HG02610 (cell line): ENCODE results near the gene MRPS23.

Experiments
- ATAC-seq: cut with Tn5 transposase; IDR thresholded peaks from one replicate; pipeline ENCODE4 v1.9.1; 2021; ENCODE audit warnings: mild to moderate bottlenecking, moderate library complexity; ENCODE audit not compliant: unreplicated experiment

The MRPS23 gene

GRCh38 chr17:57838857-57839570 is 10.8 kb downstream of the MRPS23 start:
- no peak for ATAC-seq

- no peak for ATAC-seq
Measured at GRCh38 chr17:57838453-57838852, 11.4 kb downstream of the MRPS23 start.

- ATAC-seq, result no peak
Measured at GRCh38 chr17:57835333-57835900, 14.4 kb downstream of the MRPS23 start.

DNA sequence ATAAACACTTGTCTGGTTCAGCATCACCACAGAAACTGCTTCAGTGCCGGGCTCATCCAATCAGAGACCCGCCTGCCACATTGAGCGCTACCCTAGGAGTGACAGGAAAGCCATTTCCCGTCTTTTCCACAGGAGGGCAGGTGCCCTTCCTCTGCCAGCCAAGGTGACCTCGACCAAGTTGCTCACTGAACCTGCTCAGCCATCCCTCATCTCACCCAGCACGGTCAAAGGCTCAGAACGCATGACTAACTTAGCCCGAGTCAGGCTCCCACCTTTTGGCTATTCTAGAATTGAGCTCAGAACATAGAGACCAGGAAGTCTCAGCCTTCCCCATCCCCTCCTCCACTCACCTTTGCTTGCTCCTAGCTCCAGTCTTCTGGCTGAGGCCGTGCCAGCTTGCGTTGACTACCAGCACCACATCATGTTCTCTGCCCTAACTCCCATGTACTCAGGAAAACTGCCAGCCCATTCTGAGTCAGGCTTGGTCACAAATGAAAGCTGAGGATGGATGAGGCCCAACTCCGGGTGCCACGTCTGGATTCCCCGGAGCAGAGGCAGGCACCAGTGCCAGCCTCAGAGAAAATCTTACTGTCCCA is 15.6 kb downstream of the MRPS23 start:
- ATAC-seq, result no peak

- no peak for ATAC-seq
Measured at GRCh38 chr17:57833179-57833939, 16.5 kb downstream of the MRPS23 start.

- no peak for ATAC-seq
Measured at GRCh38 chr17:57832314-57833178, 17.3 kb downstream of the MRPS23 start.

DNA sequence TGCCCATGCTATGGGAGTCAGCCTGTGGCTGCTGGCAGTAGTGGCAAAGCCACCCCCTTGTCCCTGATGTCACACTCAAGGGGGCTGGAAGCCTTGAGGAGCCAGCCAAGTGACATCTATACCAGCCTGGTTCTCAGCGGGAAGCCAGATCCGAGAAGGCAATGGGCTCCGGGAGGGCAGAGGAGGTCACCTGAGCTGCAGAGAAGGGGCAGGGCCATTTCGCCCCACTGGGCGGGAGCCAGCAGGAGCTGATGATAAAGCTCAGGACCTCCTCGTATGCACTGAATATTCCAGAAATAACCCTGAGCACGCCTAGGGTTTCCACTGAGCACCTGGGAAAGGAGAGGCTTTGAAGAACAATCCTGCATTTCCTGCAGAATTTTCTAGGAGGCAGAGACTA is 19.0 kb downstream of the MRPS23 start:
- no peak for ATAC-seq

DNA sequence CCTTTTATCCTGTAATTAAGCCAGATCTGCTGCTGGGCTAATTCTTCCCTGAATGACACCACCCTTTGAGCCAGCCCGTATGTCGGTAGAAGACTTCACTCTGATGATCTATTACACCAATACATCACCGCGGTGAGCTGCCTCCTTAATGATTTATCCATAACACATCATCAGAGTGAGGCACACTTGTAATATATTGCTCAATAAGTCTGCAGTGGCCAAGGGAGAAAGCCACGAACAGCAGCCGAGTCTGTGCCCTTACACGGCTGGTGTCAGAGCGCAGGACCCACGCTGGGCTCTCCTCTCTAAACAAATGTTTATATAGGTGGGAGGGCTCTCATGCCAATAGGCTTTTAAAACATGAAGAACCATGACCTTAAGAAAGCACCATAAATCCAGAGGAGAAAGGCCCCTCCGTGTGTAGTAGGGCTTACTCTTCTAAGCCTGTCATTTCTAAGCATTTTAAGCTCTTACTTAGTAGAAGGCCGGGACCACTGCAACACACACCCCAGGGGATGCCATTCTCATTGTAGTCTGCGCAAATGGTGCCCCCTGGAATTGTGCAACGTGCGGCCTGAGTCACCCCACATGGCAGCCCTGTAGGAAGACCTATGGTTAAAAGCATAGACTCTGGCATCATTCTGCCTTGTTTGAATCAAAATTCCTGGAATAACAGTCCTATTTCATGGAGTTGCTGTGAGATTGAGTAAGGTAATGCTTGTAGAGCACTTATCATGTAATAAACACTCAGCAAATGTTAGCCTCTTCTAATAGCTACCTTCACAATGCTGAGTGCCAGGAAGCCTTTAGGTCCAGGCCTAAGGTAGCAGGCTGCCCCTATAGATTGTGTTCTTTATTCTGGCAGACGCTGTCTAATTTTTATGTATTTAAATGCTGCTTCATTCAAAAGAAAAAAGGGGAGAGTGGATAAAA is 26.1 kb downstream of the MRPS23 start:
- ATAC-seq, result no peak

DNA sequence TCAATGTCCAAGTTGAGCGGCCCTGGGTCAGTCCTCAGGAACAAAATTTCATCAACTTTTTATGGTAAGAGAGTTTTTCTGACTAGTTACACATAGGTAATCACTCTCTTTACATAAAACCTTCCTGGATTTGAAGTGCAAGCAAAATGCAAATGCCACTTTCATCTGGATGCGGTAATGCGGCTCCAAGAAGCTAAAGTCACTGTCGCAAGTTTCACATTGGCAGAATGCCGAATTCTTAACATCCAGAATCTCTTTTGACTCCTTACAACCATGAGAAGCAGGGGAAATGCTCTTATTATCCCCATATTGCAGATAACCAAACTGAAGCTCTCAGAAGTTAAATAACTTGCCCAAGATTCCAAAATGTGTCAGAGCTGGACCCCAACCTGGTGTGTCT is 30.0 kb downstream of the MRPS23 start:
- no peak for ATAC-seq

DNA sequence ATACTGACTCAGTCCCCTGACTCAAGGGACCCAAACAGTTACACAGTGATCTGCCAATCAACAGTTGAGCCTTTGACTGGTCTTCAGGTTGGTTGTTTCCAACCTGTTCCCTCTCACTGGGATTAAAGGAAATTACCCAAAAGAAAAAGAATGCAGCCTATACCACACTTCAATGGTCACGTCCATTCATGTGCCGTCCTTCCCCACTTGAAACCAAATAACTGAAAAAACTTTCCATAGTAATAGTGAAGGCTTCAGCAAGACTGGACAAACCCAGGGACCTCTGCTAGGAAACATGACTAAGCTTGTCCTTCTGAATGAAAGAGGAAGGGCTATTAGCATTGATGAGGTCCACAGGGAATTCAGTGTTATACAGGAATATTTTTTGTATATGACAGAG is 30.6 kb downstream of the MRPS23 start:
- no peak for ATAC-seq

- no peak for ATAC-seq
Measured at GRCh38 chr17:57818066-57818465, 31.8 kb downstream of the MRPS23 start.

GRCh38 chr17:57817299-57817698 is 32.5 kb downstream of the MRPS23 start:
- ATAC-seq, result no peak

DNA sequence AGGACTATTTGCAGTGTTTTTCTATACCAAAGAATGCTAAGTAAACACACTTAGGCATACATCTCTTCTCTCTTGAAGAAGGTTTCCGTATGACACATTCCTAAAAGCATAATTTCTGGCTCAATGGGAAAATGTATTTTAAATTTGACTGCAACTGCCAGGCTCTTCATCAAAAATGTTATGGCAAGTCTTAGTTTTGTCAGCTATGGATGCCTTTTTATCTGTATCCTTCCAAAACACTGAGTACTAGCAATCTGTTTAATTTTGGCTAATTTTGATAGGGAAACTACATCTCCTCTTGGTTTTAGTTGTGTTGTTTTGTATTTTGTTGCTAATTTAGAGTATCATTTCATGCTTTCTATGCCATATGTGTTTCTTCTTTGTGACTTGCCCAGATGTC is 35.4 kb downstream of the MRPS23 start:
- ATAC-seq, result no peak

DNA sequence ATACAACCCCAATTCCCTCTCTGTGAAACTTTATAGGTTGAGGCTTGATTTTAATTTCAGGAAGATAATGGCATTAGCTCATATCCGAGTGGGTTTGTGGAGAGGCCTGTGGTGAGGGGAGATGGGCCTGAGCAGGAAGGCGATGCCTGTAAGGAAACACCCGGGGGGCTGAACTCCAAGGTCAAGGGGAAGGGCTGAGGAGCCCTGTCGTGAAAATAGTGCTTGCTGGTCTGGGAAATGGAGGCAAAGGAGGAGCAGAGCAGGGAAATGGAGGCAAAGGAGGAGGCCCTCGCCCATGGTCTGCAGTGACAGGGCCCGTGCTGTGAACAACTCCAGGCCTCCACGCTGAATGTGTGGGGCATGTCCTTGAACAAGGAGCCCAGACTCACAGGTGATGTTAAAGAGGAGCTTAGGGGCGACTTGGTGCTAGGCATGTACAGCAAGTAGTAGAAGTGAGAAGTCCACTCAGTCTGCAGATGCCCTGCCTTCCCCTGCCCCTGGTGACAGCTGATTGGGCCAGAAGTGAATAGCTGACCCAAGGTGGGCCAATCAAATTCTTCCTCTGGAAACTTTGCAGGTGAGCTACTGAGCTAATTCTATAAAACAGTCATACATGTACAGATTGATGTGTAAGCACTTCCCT is 38.1 kb downstream of the MRPS23 start:
- no peak for ATAC-seq

DNA sequence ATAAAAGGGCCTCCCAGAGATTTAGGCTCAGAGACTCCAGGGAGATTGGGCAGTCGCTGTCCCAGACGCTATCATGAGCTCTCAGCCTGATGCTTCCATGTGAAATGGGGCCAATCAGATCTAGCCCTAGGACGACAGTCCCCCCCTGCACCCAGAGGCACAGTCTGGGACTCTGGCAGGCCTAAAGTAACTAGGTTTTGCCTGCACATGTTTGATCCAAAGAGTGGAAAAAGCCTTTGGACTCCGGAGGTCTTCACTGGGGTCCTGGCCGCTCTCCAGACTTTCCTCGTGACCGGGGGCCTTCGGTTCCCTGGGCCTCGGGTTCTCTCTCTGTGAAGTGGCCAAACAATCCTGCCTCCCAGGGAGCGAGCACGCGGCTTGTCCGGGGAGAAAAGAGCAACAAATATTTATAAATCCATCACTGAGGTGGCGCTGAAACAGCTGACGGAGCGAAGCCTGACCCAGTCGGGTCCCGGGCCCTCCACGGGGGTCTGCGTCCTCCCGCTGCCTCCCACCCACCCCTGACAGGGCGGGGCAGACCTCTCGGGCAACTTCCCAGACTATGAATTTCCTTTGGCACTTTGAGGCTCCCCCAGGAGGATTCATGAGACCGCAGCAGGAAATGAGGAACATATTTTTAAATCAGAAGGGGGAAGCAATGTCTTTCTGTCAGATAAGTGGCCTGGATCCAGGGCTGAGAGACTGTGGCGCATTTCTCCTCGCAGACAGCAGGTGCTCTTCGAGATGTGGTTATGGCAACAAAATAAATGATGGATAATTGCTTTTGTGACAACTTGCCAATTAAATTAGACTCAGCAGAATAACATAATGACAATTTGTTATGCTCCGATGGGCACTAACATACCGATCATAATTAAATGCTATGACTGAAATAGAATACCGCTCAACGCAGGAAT is 38.9 kb downstream of the MRPS23 start:
- ATAC-seq, result no peak

DNA sequence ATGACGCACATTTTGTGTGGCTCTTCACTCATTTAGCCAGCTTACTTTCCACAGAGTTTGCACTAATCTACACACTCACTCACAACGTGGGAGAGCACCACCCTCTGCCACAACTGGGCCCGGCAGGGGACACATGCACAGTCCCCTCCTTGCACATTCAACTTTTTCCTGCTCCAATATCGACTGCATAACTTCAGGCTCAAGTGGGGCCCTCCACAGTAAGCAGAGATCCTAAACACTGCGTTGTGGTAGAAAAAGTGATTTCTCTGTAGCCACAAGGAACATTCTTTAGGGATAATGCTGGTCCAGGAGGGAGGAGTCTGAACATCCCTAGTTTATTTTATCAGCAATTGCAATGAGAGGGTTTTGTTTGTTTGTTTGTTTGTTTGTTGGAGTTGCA is 40.0 kb downstream of the MRPS23 start:
- ATAC-seq, result no peak

DNA sequence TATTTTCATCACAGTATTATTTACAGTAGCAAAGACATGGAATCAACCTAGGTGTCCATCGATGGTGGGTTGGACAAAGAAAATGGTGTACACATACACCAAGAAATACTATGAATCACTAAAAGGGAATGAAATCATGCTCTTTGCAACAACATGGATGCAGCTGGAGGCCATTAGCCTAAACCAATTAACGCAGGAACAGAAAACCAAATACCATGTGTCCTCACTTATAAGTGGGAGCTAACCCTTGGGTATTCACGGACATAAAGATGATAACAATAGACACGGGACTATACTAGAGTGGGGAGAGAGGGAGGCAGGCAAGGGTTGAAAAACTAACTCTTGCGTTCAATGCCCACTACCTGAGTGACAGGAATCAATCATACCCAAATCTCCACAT is 41.0 kb downstream of the MRPS23 start:
- ATAC-seq, result no peak

DNA sequence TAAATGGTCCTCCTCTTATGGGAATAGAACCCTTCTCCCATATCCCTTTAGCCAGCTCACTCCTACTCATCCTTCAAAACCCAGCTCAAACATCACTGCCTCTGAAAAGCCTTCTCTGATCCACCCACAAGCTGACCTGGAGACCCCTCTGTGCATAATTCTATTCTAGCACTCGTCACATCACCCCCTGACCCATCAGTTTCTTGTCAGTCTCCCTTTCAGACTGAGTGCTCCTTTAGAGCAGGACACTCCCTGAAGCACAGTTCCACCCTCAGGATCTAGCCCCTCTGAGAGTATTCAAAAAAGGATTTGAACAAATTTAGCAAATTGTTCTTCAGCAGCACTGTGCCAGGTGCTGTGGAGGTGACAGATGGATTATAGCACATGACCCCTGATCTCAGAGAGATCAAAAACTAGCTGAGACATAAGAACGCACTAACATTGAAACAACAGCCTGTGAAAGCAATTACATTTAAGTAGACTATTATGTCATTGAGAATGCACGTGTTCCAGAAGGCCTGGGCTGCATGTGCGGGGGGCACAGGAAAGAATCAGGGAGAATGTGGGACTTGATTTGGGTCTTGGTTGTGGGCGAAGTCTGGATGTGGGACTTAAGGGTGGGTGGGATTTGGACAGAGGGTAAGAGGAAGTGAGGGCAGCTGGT is 43.5 kb downstream of the MRPS23 start:
- no peak for ATAC-seq
